HG03442 (cell line): Measurements from ENCODE around the gene ACER1.
"Not testable (repeated sequence)": the region's sequence is repeated elsewhere in the genome, so short reads cannot be mapped to it uniquely, and the experiment has no call there.

Experiments
- ATAC-seq: cut with Tn5 transposase; IDR thresholded peaks from one replicate; pipeline ENCODE4 v1.9.1; 2021; ENCODE audit warnings: mild to moderate bottlenecking, moderate library complexity; ENCODE audit not compliant: unreplicated experiment

Gene ACER1

DNA sequence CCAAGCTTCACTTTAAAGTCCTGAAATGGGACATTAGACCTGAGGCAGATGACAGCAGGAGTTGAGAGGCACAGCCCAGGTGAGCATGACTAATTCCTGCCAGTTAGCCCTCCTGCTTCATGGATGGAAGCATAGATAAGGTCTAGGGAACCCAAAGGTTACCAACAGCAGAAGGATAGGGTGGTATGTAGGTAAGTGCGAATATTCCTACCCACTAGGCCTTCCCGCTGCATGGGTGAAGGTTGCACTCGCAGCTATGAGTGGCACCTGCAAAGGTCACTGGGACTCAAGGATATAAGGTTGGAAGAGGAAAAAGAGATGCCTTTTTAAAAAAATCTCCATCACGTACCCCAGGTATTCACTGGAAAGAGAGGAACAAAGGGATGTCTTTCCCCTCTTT lies 41.4 kb downstream of the ACER1 start:
- ATAC-seq = no peak

DNA sequence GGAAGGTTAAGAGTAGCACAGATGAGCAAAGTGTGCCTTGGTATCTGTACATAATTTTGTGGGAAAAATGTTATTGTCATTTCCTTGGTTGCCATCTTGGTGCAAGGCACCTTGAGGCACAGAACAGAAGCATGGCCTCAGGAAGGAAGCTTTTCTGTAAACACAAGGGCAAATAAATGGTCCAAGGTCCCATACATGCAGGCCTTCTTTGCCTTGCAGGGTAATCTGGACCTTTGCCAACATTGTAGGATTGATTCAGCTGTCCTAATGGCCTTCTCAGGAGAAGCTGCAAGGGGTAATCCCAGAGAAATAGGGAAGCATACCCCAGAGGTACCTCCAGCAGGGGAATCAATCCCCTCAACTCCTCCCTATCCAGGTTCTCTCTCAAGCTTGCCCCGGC lies 44.7 kb downstream of the ACER1 start:
- no peak for ATAC-seq

DNA sequence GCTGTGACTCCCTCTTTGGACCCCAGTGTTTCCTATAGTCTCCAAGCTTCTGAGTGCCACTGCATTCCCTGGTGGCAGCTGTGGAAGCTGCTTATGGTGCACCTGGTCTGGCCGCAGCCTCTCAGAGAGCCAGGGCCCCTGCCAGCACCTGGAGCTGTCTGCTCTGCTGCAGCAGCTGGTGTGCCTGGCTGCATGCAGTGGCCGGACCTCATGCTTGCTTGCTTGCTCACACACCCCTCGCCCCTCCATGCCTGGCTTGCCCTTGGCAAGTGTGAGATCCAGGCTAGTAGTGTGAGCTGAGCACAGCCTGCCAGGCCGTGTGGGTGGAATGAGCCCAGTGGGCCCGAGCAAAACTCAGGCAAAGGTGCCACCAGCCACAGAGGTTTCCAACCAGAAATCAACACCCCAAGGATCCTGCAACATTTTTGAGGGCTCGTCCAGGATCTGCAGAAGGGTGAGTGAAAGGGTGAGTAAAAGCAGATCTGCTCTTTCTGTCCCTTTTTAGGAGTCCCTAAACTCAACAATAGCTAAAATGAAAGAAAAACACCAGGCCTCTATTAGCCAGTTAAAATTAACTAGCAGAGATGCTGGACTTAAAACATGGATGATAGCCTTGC lies 46.0 kb downstream of the ACER1 start:
- ATAC-seq = no peak

DNA sequence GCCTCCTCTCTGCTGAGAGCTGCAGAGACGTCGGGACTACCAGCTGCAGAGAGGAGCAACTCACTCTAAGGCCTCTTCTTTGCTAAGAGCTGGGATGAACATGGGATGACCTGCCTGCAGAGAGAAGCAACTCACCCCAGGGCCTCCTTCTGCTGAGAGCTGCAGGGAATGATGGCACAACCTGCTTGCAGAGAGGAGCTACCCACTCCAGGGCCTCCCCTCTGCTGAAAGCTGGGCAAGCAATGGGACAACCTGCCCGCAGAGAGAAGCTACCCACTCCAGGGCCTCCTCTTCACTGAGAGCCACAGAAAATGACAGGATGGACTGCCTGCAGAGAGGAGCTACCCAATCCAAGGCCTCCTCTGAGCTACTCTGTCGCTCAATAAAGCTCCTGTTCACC lies 46.7 kb downstream of the ACER1 start:
- ATAC-seq = no peak

DNA sequence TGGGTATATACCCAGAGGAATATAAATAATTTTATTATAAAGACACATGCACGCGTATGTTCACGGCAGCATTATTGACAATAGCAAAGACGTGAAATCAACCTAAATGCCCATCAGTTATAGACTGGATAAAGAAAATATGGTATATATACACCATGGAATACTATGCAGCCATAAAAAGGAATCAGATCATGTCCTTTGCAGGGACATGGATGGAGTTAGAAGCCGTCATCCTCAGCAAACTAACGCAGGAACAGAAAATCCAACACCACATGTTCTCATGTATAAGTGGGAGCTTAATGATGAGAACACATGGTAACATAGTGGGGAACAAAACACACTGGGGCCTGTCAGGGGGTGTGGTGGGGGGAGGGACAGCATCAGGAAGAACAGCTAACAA lies 51.0 kb downstream of the ACER1 start:
- ATAC-seq = not testable (repeated sequence)

DNA sequence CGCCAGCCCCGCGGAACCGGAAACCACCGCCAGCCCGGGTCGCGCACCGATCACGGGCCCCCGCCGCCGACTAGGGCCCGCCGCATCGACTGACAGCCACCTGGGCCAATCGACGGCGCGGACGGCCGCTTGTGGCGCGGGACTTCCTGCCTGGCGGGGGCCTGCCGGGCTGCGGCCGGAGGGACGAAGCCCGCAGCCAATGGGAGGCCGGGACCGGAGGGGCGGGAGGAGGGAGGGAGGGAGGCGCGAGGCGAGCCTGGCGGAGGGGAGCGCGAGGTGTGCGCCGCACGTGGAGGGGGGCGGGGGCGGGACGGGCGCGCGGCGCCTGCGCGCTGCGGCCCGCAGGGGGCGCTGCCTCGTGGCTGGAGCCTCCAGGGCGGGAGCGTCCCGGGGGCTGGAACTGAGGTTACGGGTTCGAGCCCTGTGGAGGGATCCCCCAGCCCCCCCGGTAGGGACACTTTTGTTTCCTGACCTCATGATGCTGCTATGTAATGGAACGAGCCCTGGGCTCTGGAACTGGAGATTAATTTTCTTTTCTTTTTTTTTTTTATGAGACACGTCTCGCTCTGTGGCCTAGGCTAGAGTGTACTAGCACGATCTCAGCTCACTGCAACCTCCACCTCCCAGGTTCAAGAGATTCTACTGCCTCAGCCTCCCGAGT lies 53.4 kb downstream of the ACER1 start, which contains the start of gene MLLT1:
MLLT1 (minus strand) TSS at position 45 of the 661 bp plus-strand sequence. CDS start 191 bp downstream, outside the sequence.
- peak; percentile 89 for ATAC-seq

DNA sequence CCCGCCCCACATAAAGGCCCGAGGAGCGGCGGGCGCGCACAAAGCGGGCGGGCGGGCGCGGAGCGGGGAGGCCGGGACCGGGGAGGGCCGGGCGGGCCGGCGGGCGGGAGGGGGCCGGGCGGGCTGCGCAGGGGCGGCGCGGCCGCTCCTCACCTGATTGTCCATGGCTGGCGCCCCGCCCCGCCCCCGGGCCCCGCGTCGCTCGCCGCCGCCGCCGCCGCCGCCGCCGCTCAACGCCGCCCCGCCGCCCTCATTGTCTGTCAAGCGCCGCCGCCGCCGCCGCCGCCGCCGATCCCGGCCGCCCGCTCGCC lies 53.8 kb downstream of the ACER1 start:
- ATAC-seq = peak; percentile 23

DNA sequence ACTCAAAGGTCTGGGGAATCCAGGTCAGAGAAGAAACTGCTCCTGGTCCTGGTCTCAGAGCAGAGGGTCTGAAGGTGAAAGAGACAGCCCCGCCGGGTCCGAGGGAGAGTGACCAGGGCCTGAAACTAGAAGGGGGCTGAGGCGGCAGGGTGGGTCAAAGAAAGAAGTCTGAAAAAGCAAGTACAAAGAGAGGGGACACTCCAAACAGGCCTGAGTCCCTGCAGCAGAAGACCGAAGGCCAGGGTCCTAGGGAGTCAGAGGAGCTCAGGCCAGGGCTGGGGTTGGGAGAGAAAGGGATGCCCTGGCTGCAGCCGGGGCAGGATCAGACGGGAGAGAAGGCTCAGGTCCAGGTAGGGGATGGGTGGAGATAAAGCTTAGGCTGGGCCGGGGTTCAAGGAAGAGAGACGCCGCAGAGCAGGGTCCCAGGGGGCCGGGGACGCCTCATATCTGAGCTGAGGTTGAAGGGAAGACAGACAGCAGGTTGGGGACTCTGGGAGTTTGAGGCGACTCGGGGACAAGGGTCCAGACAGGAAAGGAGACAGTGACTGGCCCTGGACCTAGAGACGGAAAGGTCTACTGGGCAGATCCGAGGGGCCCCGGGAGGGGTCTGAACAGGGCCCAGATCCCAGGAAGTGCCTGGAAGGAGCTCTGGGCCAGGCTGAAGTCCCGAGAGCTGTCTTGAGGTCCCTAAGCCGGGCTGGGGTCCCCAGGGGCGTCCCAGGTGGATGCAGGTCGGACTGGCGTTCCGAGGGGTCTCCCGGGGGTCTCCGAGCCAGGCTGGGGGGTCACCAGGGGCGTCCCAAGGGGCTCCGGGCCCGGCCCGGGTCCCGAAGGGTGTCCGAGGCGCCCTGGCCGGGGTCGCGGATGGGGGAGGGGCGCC lies 54.4 kb downstream of the ACER1 start:
- ATAC-seq = no peak

DNA sequence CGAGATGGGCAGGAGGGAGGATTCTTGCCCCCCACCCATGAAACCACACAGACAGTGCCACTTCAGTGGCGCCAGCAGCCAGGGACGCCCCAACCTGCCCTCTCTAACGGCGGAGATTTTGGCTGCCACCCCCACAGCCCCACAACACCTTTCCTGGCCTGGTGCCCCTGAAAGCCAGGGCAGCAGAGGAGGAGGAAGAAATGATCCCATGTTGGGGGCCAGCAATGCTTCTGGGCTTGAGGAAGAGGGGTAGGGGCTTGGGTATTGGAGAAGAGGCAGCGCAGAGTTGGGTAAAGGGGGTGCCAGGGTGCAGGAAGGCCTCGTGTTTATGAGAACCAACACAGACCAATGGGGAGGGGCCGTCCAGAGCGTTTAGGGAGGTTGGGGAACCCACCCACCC lies 55.4 kb downstream of the ACER1 start:
- no peak for ATAC-seq

DNA sequence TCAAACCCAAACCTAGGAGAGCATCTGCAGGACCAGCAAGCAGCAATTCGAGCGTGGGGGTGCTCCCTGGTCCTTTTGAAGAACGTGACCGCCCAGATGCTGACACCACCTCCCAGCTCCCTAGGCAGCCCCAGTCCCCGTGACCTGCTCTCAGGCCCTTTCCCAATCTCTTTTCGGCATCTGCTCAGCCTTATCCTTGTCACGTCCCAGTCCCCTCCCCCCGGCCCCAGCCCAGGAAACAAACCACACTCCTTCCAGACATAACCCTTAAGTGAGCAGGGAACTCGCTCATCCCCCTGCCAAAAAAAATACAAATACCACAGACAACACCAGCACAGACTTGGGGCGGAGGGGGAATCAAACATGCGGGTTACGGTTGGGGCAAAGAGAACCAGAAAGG lies 57.0 kb downstream of the ACER1 start:
- ATAC-seq = no peak

DNA sequence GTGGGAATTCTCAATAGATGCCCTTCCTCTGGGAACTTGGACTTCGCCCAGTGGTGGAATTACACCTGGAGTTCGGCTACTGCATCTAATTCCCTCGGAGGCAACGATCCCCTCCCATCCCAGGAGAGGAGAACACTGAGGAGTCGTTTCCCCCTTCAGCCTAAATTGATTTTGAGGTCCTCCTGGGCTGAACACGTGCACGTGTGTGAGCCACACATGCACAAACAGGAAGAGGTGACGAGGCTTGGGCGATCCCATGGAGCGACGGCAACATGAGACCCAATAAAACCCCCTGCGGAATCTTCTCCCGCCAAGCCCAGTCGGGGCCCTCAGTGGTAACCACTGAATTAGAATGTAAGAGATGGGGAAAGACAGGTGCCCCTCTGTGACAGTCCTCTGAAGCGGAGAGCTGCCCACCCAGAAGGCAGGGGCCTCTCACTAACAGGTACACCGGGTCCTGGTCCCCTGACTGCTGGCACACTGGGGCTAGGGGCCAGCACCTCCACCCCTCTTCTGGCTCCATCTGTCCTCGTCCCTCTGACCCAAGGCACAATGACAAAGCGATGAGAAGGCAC lies 58.2 kb downstream of the ACER1 start:
- ATAC-seq = no peak

DNA sequence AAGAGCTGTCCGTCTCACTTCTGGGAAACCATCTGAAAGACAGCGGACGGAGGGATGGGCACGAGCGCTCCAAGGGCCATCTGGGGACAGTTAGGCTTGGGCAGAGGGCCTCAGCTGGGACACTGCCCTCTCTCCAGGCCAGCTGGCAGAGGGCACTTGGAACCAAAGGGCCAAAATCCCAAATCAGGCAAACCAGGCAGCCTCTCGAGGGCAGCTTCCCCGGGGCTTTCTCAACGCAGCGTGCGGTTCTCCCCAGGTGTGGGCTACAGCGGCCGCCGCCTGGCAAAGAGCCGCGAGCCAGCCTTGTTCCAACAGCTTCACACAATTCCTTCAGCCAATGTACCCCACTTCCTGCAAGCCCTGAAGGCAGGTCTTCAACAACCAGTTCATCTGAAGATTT lies 58.7 kb downstream of the ACER1 start:
- ATAC-seq = no peak

DNA sequence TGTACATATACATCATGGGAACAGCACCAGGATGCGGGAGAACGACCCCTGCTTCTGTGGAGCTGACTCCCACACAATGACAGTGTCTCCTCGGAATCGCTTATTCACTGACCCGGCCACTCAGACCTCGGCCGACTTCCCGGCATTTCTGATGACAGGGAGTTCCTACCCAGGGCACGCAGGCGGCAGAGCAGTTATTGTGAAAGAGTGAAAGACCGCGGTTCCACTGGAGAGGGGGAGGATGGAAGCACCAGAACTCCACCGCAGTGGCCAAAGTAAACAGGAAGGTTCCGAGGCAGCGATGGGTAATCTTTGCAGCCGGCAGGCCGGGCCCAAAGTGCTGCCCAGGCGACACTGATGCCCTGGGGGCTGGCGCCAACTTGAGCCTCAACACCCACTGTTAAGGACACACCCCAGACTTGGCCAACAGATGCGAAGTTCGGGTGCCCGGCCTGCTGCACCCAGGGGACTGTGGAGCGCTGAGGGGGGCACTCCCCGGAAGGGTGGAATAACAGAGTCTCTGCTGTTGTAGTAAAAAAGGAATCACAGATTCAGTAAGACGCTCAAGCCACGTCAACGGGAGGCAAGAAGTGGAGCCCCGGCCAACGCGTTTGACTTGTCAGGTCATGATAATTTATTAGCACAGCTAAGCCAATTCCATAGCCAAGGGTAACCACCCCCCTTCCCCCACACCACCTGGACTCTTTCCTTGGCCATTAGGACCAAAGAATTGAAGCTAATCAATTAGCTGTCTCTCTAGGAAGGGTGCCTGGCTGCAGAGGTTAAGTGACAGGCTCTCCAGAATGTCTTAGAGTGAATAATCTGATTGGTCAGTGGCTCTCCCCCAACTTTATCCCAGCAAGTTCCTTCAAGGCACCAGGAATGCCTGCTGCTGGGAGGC lies 59.5 kb downstream of the ACER1 start:
- no peak for ATAC-seq

DNA sequence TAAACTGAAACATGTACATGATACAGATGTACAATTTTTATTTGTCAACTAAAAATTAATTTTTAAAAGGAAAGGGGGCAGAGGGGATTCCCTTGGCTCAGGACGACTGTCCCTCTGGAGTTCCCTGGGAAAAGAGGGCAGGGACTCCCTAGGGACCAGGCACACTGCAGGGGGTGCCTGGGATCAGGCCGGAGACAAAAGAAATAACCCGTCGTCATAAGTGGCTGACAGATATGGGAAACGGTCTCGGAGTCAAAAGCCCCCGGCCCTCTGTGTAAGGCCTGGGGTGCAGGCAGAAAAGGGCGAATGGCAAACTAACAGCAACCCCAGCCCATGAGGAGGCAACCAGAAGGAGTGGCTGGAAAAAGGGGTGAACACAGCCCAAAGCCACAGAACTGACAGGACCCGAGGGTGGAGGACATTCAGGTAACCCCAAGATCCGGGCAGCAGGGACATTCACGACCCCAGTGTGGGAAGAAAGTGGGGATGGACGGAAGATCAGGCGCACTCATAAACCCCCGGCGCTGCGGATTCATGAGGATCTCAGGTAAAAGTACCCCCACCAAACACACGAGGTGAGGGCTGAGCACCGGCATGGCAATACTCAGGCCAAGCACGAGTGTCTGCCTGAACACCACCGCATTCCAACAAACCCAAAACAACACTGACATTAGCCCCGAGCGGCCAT lies 60.4 kb downstream of the ACER1 start:
- no peak for ATAC-seq

DNA sequence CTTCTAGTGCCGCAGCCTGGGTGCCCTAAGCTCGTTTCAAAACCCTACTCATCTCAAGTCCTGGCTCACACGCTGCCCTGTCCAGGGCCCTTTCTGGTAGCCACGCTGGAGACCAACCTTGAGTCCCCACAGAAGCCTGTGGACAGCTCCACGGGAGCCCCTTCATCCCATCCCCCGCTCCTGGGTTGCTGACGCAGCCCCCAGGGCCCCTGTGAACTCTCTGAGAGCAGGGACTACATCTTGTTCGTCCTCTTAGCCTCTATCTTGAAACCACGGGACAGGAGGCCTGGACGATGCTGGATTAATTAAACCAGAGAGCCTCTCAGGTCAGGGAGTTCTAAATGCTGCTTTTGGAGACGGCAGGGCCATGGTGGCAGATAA lies 61.0 kb downstream of the ACER1 start:
- no peak for ATAC-seq

DNA sequence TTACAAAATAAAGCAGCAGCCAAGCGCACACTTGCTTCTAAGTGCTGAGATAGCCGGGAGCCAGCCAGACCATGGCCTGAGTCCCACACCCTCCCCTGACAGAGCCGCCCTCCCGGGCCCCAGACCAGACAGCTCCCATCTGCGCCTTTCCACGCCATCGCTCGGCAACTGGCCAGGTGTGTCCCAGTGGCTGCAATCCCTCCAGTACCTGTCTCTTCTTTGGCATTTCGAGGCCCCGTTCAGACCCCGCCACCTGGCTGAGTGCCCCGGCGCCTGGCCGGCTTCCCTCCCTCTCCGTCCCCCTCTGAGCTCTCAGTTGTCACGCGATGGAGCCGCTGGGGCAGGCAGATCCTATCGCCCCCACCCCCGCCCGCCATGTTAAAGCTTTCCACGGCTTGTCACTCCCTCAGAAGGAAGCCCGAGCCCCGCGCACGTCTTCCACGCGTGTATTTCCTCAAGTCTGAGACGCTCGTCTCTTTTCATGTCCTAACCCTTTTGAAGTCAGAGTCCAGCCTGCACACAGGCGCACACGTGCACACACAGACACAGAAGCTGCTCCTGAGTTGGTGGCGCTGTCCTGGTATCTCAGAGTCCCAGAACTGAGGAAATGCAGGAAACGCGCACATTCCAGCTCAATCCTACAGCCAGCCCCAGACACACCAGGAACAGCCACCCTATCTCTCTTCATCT lies 61.5 kb downstream of the ACER1 start:
- ATAC-seq = no peak

DNA sequence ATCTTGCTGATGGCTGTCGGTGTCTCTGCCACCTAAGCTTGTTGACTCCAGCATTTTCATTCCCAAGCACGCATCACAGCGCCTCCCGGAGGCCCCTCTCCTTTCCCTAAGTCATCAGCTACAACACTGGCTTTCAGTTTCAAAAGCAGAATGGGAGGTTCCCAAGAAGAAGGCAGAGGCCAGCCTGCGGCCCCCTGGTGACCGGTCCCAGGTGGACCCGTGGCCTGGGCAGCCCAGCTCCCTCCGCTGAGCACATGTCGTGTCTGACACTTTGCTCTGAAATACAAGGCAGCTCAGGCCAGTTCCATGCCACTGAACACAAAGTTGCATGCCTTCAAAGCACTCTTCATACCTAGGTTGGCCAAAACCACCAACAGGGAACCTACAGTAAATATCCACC lies 62.2 kb downstream of the ACER1 start:
- ATAC-seq = no peak

DNA sequence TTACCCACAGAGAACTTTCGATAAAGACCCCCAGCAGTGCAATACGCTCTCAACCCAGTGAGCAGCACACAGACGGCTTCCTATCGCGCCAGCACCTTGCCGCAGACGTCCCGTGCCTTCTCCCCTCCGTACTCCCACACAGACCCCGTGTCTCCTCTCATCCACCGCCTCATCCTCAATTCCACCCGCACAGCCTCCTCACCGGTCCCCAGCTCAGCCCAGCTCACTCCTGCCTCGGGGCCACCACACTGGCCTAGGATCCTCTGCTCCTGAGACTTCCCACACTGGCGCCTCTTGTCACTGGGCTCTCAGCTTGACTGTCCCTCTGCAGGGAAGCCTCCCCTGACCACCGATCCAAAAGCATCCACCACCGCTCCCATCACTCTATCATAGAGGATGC lies 62.6 kb downstream of the ACER1 start:
- ATAC-seq = no peak

DNA sequence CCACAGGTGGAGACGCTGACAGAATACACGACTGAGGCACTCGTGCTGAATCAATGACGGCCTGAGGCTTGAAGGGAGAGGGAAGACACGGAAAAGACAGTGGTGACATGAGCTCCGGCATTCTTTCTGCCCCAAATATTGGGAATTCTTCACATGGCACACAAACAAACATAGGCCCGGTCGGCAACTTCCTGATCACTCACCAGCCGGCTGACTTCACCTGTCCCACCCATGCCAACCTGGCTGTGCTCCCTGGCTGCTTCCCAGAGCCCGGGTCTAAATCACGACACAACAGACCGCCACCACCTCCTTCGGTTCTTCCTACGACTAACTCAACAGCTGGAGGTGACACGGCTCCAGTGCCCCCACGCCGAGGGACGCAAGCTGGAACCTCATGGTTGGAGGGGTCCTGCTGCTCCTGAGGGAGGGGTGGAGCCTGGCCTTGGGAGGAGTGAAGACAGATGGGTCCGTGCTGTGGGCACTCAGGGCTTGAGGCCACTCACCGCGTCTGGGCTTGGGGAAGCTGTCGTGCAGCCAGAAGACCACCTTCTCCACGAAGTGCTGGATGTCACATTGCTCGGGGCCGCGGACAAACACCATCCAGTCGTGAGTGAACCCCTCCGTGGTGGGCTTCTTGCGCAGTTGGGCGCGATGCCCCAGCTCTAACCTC lies 63.2 kb downstream of the ACER1 start:
- ATAC-seq = no peak
